GM18867 (cell line): ENCODE data around the gene CMC2.
A peak's percentile ranks its signal among the peaks of the same experiment; 100 is the strongest.

Experiments used
- ATAC-seq: cut with Tn5 transposase; IDR thresholded peaks from one replicate; pipeline ENCODE4 v1.9.1; 2021; ENCODE audit warnings: mild to moderate bottlenecking, moderate library complexity; ENCODE audit not compliant: unreplicated experiment

The CMC2 gene

GRCh38 chr16:80936410-80936809, 70.3 kb downstream of the CMC2 start:
- no peak for ATAC-seq

DNA sequence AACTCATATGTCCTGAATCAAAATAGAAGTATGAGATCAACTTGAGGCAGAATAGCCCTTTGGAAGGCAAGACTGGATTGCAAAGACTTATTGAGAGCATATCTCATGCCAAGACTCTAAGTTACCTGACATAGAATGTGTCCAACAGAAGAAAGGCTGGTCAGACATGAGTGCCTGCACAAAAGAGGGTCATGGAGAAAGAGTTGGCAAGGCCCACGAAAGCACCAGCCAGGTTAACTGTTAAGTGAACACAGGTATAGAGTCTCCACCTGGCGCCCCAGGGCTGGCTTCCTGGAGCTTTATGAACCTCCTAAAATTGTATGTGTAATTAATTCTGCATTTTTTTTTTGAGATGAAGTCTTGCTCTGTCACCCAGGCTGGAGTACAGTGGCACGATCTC, 71.0 kb downstream of the CMC2 start:
- ATAC-seq: no peak

- ATAC-seq: no peak
Observed at GRCh38 chr16:80932708-80933095, 74.0 kb downstream of the CMC2 start.

DNA sequence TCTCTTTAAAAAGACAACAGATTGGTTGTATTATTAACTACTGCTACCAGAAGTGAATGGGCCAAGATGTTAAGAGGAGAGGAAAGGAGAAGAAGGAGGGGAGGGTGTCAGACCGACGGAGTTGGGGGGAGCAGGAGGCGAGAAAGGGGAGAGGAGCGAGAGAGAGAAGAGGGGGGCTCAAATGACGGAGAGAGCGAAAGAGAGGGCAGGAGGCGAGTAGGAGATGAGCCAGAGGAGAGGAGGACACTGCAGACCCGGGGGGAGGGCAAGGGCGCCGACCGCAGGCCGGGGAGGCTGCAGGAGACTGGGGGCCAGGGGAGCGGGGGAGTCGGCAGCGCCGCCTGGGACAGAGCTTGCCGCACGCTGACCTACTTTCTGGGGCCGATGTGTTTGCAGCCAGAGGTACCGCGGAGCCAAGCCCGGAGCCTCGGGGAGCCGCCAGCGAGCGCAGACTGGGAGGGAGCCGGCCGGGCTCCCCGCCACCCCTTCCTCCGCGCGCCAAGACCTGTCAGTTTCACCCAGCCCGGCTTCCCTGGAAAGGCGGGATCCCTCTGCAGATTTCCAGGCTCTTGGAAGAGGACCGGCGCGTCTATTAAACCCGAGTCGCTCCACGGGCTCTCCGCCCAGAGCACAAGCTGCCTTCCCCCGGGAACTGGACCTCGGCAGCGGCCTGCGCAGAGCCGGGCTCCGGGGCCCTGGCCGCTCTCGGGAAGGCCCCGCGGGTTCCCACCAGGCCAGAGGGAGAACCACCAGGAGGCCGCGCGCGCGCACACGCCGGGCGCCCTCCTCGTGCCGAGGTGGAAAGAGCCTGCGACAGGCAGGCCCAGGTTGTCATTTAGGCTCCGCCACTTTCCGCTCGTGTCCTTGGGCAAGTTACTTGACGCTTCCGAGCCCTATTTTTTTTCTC, 74.6 kb downstream of the CMC2 start:
- no peak for ATAC-seq

DNA sequence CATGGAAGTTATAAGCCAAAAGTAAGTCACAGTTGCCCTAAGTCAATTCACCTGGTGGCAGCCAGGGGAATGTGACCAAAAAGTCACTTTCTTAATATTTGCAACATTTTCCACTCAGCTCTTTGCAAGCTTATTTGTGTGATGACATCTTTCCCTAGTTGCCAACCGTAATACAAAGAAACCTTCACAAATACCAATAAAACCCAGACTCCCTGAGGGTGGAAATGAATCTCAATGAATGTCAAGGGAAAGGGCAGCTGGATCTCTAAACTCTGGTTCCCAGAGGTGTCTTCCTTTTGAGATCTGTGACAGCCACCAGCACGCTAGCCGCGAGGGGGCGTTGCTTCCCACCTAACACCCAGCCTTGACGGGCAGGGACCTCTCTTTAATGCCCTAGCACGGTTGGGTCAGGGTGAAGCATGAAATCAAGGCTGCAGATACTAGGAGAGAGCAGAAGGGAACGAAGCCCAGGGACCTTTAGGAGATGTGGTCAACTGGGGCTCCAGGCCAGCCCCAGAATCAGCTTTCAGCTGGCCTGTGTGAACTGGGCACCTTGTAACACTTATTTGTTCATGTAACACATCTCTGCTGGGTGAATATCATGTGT, 82.2 kb downstream of the CMC2 start:
- peak; percentile 63 for ATAC-seq

DNA sequence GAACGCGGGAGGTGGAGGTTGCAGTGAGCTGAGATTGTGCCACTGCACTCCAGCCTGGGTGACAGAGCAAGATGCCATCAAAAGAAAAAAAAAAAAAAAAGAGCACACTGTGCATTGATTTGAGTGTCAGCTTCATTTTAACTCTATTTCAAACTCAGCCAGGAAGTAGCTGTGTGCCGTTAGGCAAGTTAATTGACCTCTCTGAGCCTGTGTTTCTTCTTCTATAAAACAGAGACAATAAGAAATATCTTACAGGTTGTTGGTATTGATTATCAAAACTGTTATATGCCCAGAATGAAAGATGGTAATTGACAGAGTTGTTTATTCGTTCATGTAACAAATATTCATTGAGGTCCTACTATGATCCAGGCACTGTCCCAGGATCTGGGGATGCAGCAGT, 83.3 kb downstream of the CMC2 start:
- no peak for ATAC-seq
